SK-N-SH (cell line): ENCODE data around the gene UCKL1. TPM values are rescaled to one million over a fixed set of nuclear protein-coding genes. Genes with fewer than 3 reads are reported as not detected.

ENCODE experiments used
- CTCF ChIA-PET: fragments of 300-600, 350-600 bp; formaldehyde crosslinking; extraction: SDS; loops from one replicate; lab custom pipeline; 2021; lab: Yijun Ruan, JAX
- POLR2A ChIA-PET: fragments of 350-600 bp; sonication (Branson Sonifier 250); formaldehyde crosslinking; extraction: SDS; loops from one replicate; lab custom pipeline; 2020; ENCODE audit warnings: antibody characterized with exemption, inconsistent platforms; lab: Yijun Ruan, JAX
- DNase-seq: peaks from one replicate; pipeline ENCODE4 v3.0.0; 2012
- H2AFZ ChIP-seq: fragments of 200-600 bp; sonication (generic); 2 replicates; pipeline ENCODE4 v1.8.1; 2016; ENCODE audit warnings: antibody characterized with exemption, mild to moderate bottlenecking, low read depth
- H3F3A ChIP-seq: fragments of 200-600 bp; sonication (generic); replicated peaks from 2 replicates; pipeline ENCODE3; 2016; ENCODE audit warnings: antibody characterized with exemption, mild to moderate bottlenecking; ENCODE audit not compliant: insufficient read depth
- H3K27ac ChIP-seq, 2 experiments: fragments of 200-500 bp in 1 of 2; fragments of 200-600 bp in 1 of 2; sonication (Bioruptor generic) in 1 of 2; sonication (generic), shearing (Covaris generic) in 1 of 2; 2 replicates each; pipeline versions ENCODE4 v1.5.1 to v1.6.1; 2014 to 2016; ENCODE audit warnings: low read depth in 2 of 2, inconsistent platforms in 1 of 2, low read length in 1 of 2, mild to moderate bottlenecking in 1 of 2, mixed read lengths in 1 of 2
- H3K27me3 ChIP-seq: fragments of 200-600 bp; sonication (generic), shearing (Covaris generic); 2 replicates; pipeline ENCODE4 v1.6.1; 2016; ENCODE audit warnings: mixed run types; ENCODE audit not compliant: insufficient read depth
- H3K36me3 ChIP-seq, 2 experiments: fragments of 200-500 bp in 1 of 2; fragments of 200-600 bp in 1 of 2; sonication (Bioruptor generic) in 1 of 2; sonication (generic) in 1 of 2; replicated peaks in 1 of 2; 2 replicates each; pipeline versions ENCODE3 to v1.5.1; 2014 to 2016; ENCODE audit warnings: low read length in 1 of 2, mild to moderate bottlenecking in 1 of 2; ENCODE audit not compliant: insufficient read depth in 2 of 2, control insufficient read depth in 1 of 2
- H3K4me1 ChIP-seq, 2 experiments: fragments of 200-500 bp in 1 of 2; fragments of 200-600 bp in 1 of 2; sonication (Bioruptor generic) in 1 of 2; sonication (generic), shearing (Covaris generic) in 1 of 2; 2 replicates each; pipeline versions ENCODE4 v1.5.1 to v1.6.1; 2014 to 2016; ENCODE audit warnings: low read depth in 1 of 2, low read length in 1 of 2, mixed run types in 1 of 2; ENCODE audit not compliant: insufficient read depth in 2 of 2, control insufficient read depth in 1 of 2
- H3K4me2 ChIP-seq: fragments of 200-600 bp; sonication (generic), shearing (Covaris generic); 2 replicates; pipeline ENCODE4 v1.6.1; 2017; ENCODE audit warnings: mixed run types
- H3K4me3 ChIP-seq, 2 experiments: fragments of 200-500 bp in 1 of 2; fragments of 200-600 bp in 1 of 2; sonication (Bioruptor generic) in 1 of 2; sonication (generic), shearing (Covaris generic) in 1 of 2; 2 replicates each; pipeline versions ENCODE4 v1.5.1 to v1.8.1; 2014 to 2016; ENCODE audit warnings: low read depth in 2 of 2, inconsistent platforms in 1 of 2, low read length in 1 of 2, mild to moderate bottlenecking in 1 of 2, mixed read lengths in 1 of 2, moderate library complexity in 1 of 2
- H3K79me2 ChIP-seq: fragments of 200-600 bp; sonication (generic); 2 replicates; pipeline ENCODE4 v1.8.1; 2017; ENCODE audit warnings: mild to moderate bottlenecking; ENCODE audit not compliant: insufficient read depth
- H3K9ac ChIP-seq: fragments of 200-600 bp; sonication (generic); 2 replicates; pipeline ENCODE4 v1.6.1; 2017; ENCODE audit warnings: mixed run types
- H3K9me2 ChIP-seq: fragments of 200-600 bp; sonication (generic); 2 replicates; pipeline ENCODE4 v1.6.1; 2017; ENCODE audit warnings: mixed run types
- H3K9me3 ChIP-seq: fragments of 200-600 bp; sonication (generic); 2 replicates; pipeline ENCODE4 v1.6.1; 2017; ENCODE audit warnings: mixed run types, mild to moderate bottlenecking, moderate library complexity
- H4K20me1 ChIP-seq: fragments of 200-600 bp; sonication (generic); 2 replicates; pipeline ENCODE4 v1.6.1; 2017; ENCODE audit warnings: mild to moderate bottlenecking, mixed run types; ENCODE audit not compliant: insufficient read depth
- EZH2phosphoT487 ChIP-seq: fragments of 200-600 bp; sonication (generic); IDR thresholded peaks from 2 replicates; pipeline ENCODE4 v1.6.1; 2017; ENCODE audit warnings: low read depth, mixed run types, mild to moderate bottlenecking, antibody characterized with exemption, moderate library complexity, borderline replicate concordance
- FOSL2 ChIP-seq: IDR thresholded peaks from 2 replicates; pipeline ENCODE4 v1.4.0; 2012; ENCODE audit warnings: low read depth, mild to moderate bottlenecking, moderate library complexity, borderline replicate concordance
- FOXJ3 ChIP-seq: sonication (generic); formaldehyde crosslinking; IDR thresholded peaks from 2 replicates; pipeline ENCODE4 v1.5.1; 2020; ENCODE audit warnings: mild to moderate bottlenecking, missing genetic modification reagents
- GABPA ChIP-seq: IDR thresholded peaks from 2 replicates; pipeline ENCODE4 v1.4.0; 2012; ENCODE audit warnings: low read depth, mild to moderate bottlenecking
- MAX ChIP-seq: IDR thresholded peaks from 2 replicates; pipeline ENCODE4 v1.4.0; 2012; ENCODE audit warnings: low read depth
- REST ChIP-seq: IDR thresholded peaks from 2 replicates; pipeline ENCODE4 v1.6.1; 2012; ENCODE audit warnings: mild to moderate bottlenecking, low read depth, low read length, moderate library complexity
- SIN3A ChIP-seq: IDR thresholded peaks from 2 replicates; pipeline ENCODE4 v1.6.1; 2012; ENCODE audit warnings: low read depth, mild to moderate bottlenecking, low read length, moderate library complexity, borderline replicate concordance
- USF2 ChIP-seq: fragments of 150-350 bp; IDR thresholded peaks from 2 replicates; pipeline ENCODE4 v1.6.1; 2017; ENCODE audit warnings: antibody characterized with exemption, low read length, low read depth, borderline replicate concordance
- WGBS: methylation state at CpG from one replicate; pipeline ENCODE4 v1.1.6; 2017; ENCODE audit warnings: low lambda C conversion rate; 5-methylcytosine and 5-hydroxymethylcytosine counted together
- polyA plus RNA-seq, 3 experiments: library from polyadenylated mRNA; depleted of rRNA; stranded (reverse); fragments of >200 nt; gene quantifications; 2 replicates each; pipeline ENCODE4 v1.2.3, GENCODE V29; 2012

UCKL1 gene
- polyA plus RNA-seq, 1 of the 3 experiments (the other 2 are of a cell fraction), result 71.6 TPM

- no peak overlapping the region for H3K27ac ChIP-seq
- ChIA-PET POLR2A (no interaction called here), CTCF (interaction anchor here (0.9 to 1.4 kb wide), 3 partner anchors 11 to 30 kb away, joined by 3 to 7 read pairs (median 3); no protein-coding TSS in a partner anchor)
Observed at GRCh38 chr20:63943808-63944077, 12.5 kb downstream of the UCKL1 start.

More at GRCh38 chr20:63943808-63944077, 12.5 kb downstream of the UCKL1 start:
- no peak for DNase-seq
- Histone ChIP-seq H3K9me3 (no peaks in the 10 kb centered on the region), H3K79me2 (peaks cover 21% of the 10 kb centered on the region; the same call in 1 of the 2 replicates), H3F3A (peaks cover 19% of the 10 kb centered on the region), H3K36me3 (peaks cover 0 to 53% of the 10 kb centered on the region in 2 experiments), H2AFZ (no peak overlapping the region), H3K4me3 (no peak overlapping the region), H3K27me3 (no peaks in the 10 kb centered on the region), H3K9me2 (no peaks in the 10 kb centered on the region), H3K4me1 (peaks cover 2 to 12% of the 10 kb centered on the region in 2 experiments; a peak in 3 of 4 replicates)
- WGBS, result no CpG with 5 or more reads among the region's 3 CpGs
- no peak for TF ChIP-seq USF2
- TF ChIP-seq FOXJ3 (CRISPR knock-in tag), result no peak
- TF ChIP-seq GABPA, result no peak
- TF ChIP-seq MAX, result no peak
- TF ChIP-seq SIN3A, result no peak
- TF ChIP-seq FOSL2, result no peak
- TF ChIP-seq EZH2phosphoT487, result no peak
- TF ChIP-seq REST, result no peak
- TF ChIP-seq, all 33 proteins: peak for 0
- Histone ChIP-seq H3K4me2 (no peak overlapping the region), H3K9ac (no peak overlapping the region), H4K20me1 (peaks cover 66% of the 10 kb centered on the region)
